H9 (cell line): ENCODE data around the gene OSBPL2. TPM values are rescaled to one million over a fixed set of nuclear protein-coding genes. Genes with fewer than 3 reads are reported as not detected.

Source experiments
- DNase-seq: peaks from one replicate; pipeline ENCODE4 v3.0.0-alpha.2; 2017
- H2AFZ ChIP-seq: one replicate; pipeline ENCODE4 v1.6.1; 2013; ENCODE audit warnings: mild to moderate bottlenecking, low read length, control low read depth, moderate library complexity
- H2AK5ac ChIP-seq: 2 replicates; pipeline ENCODE4 v1.6.1; 2013; ENCODE audit warnings: low read length, control low read depth, mixed read lengths; ENCODE audit not compliant: insufficient read length
- H2BK120ac ChIP-seq: one replicate; pipeline ENCODE4 v1.6.1; 2013; ENCODE audit warnings: low read depth, mild to moderate bottlenecking, low read length, control low read depth, inconsistent platforms; ENCODE audit not compliant: poor library complexity, severe bottlenecking
- H2BK12ac ChIP-seq: 2 replicates; pipeline ENCODE4 v1.6.1; 2013; ENCODE audit warnings: low read length, control low read depth, mixed read lengths, low read depth; ENCODE audit not compliant: insufficient read length
- H2BK15ac ChIP-seq: 2 replicates; pipeline ENCODE4 v1.6.1; 2013; ENCODE audit warnings: low read depth, low read length, control low read depth
- H2BK20ac ChIP-seq: one replicate; pipeline ENCODE4 v1.6.1; 2013; ENCODE audit warnings: low read depth, mild to moderate bottlenecking, low read length, control low read depth, inconsistent platforms; ENCODE audit not compliant: poor library complexity, severe bottlenecking
- H2BK5ac ChIP-seq: 2 replicates; pipeline ENCODE4 v1.6.1; 2013; ENCODE audit warnings: low read length, control low read depth, mixed read lengths; ENCODE audit not compliant: insufficient read length
- H3K14ac ChIP-seq: 2 replicates; pipeline ENCODE4 v1.6.1; 2013; ENCODE audit warnings: low read length, control low read depth; ENCODE audit not compliant: insufficient read depth
- H3K18ac ChIP-seq: 2 replicates; pipeline ENCODE4 v1.6.1; 2013; ENCODE audit warnings: low read depth, mild to moderate bottlenecking, mixed read lengths, low read length, control low read depth; ENCODE audit not compliant: insufficient read length
- H3K23ac ChIP-seq: 2 replicates; pipeline ENCODE4 v1.6.1; 2013; ENCODE audit warnings: low read length, control low read depth, mixed read lengths, low read depth; ENCODE audit not compliant: insufficient read length
- H3K23me2 ChIP-seq: 2 replicates; pipeline ENCODE4 v1.6.1; 2013; ENCODE audit warnings: low read depth, mild to moderate bottlenecking, mixed read lengths, low read length, control low read depth; ENCODE audit not compliant: insufficient read length, poor library complexity, severe bottlenecking
- H3K27ac ChIP-seq: 2 replicates; pipeline ENCODE4 v1.5.1; 2013; ENCODE audit warnings: low read length, control low read depth, mixed read lengths, low read depth; ENCODE audit not compliant: insufficient read length
- H3K27me3 ChIP-seq: 2 replicates; pipeline ENCODE4 v1.6.1; 2013; ENCODE audit warnings: low read length, control low read depth, inconsistent platforms; ENCODE audit not compliant: insufficient read depth
- H3K4ac ChIP-seq: 2 replicates; pipeline ENCODE4 v1.6.1; 2013; ENCODE audit warnings: low read depth, mild to moderate bottlenecking, control low read depth, inconsistent platforms, low read length, moderate library complexity
- H3K4me1 ChIP-seq: 2 replicates; pipeline ENCODE4 v1.6.1; 2013; ENCODE audit warnings: low read length, control low read depth, inconsistent platforms; ENCODE audit not compliant: insufficient read depth
- H3K4me2 ChIP-seq: 2 replicates; pipeline ENCODE4 v1.6.1; 2013; ENCODE audit warnings: low read length, control low read depth, mixed read lengths; ENCODE audit not compliant: insufficient read length, insufficient read depth
- H3K56ac ChIP-seq: 2 replicates; pipeline ENCODE4 v1.6.1; 2013; ENCODE audit warnings: low read depth, mild to moderate bottlenecking, mixed read lengths, low read length, control low read depth; ENCODE audit not compliant: insufficient read length
- H3K79me1 ChIP-seq: 2 replicates; pipeline ENCODE4 v1.6.1; 2013; ENCODE audit warnings: low read depth, mild to moderate bottlenecking, moderate library complexity, low read length, control low read depth, inconsistent platforms; ENCODE audit not compliant: insufficient read depth, poor library complexity, severe bottlenecking
- H3K79me2 ChIP-seq: 2 replicates; pipeline ENCODE4 v1.6.1; 2013; ENCODE audit warnings: low read length, control low read depth, inconsistent platforms; ENCODE audit not compliant: insufficient read depth
- H3K9ac ChIP-seq: 2 replicates; pipeline ENCODE4 v1.6.1; 2013; ENCODE audit warnings: low read length, control low read depth, mixed read lengths; ENCODE audit not compliant: insufficient read length; ENCODE audit errors: extremely low read depth
- H3K9me3 ChIP-seq: one replicate; pipeline ENCODE4 v1.6.1; 2013; ENCODE audit warnings: low read depth, low read length, inconsistent platforms; ENCODE audit not compliant: control insufficient read depth
- H3T11ph ChIP-seq: one replicate; pipeline ENCODE4 v1.6.1; 2013; ENCODE audit warnings: mild to moderate bottlenecking, low read length, control low read depth, inconsistent platforms
- H4K20me1 ChIP-seq: one replicate; pipeline ENCODE4 v1.6.1; 2013; ENCODE audit not compliant: control insufficient read depth, insufficient read length, insufficient read depth
- H4K5ac ChIP-seq: 2 replicates; pipeline ENCODE4 v1.6.1; 2013; ENCODE audit warnings: low read depth, mild to moderate bottlenecking, mixed read lengths, low read length, control low read depth; ENCODE audit not compliant: insufficient read length
- H4K8ac ChIP-seq: replicated peaks from 2 replicates; pipeline ENCODE4 v1.6.1; 2013; ENCODE audit warnings: low read length, control low read depth, mixed read lengths, low read depth; ENCODE audit not compliant: insufficient read length
- H4K91ac ChIP-seq: 2 replicates; pipeline ENCODE4 v1.6.1; 2013; ENCODE audit warnings: low read depth, mild to moderate bottlenecking, moderate library complexity, mixed read lengths, low read length, control low read depth; ENCODE audit not compliant: insufficient read length
- H3K27ac Mint-ChIP-seq, 3 experiments: 2 replicates in 2 of 3; 3 replicates in 1 of 3; pipeline ENCODE4 v1.8.0; 2020 to 2021; ENCODE audit warnings: mixed read lengths in 3 of 3, mild to moderate bottlenecking in 1 of 3, moderate library complexity in 1 of 3
- H3K27me3 Mint-ChIP-seq: 2 replicates; pipeline ENCODE4 v1.8.0; 2021; ENCODE audit warnings: low read depth, mild to moderate bottlenecking, moderate library complexity, mixed read lengths
- H3K36me3 Mint-ChIP-seq, 3 experiments: 2 replicates in 2 of 3; 3 replicates in 1 of 3; pipeline ENCODE4 v1.8.0; 2020 to 2021; ENCODE audit warnings: low read depth in 3 of 3, mixed read lengths in 3 of 3; ENCODE audit not compliant: insufficient read depth in 1 of 3
- H3K4me1 Mint-ChIP-seq, 2 experiments: 2 replicates each; pipeline ENCODE4 v1.8.0; 2020; ENCODE audit warnings: mixed read lengths in 2 of 2
- H3K4me3 Mint-ChIP-seq, 2 experiments: 2 replicates in 1 of 2; 3 replicates in 1 of 2; pipeline ENCODE4 v1.8.0; 2020 to 2021; ENCODE audit warnings: mild to moderate bottlenecking in 2 of 2, mixed read lengths in 2 of 2, moderate library complexity in 1 of 2
- H3K9me3 Mint-ChIP-seq, 2 experiments: 2 replicates in 1 of 2; 3 replicates in 1 of 2; pipeline ENCODE4 v1.8.0; 2020; ENCODE audit warnings: mild to moderate bottlenecking in 2 of 2, mixed read lengths in 2 of 2, moderate library complexity in 1 of 2
- WGBS: extraction: QIAGEN DNeasy Blood & Tissue Kit; methylation state at CpG from one replicate; pipeline ENCODE4 v1.1.7; 2013; ENCODE audit warnings: missing lambda C conversion rate, low lambda C conversion rate, mixed read lengths; ENCODE audit not compliant: insufficient read length; ENCODE audit errors: extremely low coverage; 5-methylcytosine and 5-hydroxymethylcytosine counted together
- total RNA-seq: library from RNA; stranded (reverse); gene quantifications from 2 replicates; pipeline ENCODE4 v1.2.1, GENCODE V29; 2021
- TF ChIP-seq, protein P1 (sequence below): fragments of 200-600 bp; sonication (generic); conservative IDR thresholded peaks from 3 replicates; pipeline ENCODE4 v1.8.0; 2021; ENCODE audit warnings: antibody characterized with exemption, mild to moderate bottlenecking

Gene OSBPL2
- total RNA-seq, 1 experiment from 2014 or later = 47.3 TPM

GRCh38 chr20:62316331-62317166, 78.2 kb downstream of the OSBPL2 start:
- Histone ChIP-seq H3K18ac (no peak overlapping the region), H3K56ac (no peak overlapping the region), H2BK20ac (no peak overlapping the region), H3K27me3 (no peaks in the 10 kb centered on the region), H3K4me2 (no peak overlapping the region), H3K27ac (no peak overlapping the region), H4K8ac (no peak overlapping the region), H2BK120ac (no peak overlapping the region), H3K9me3 (no peaks in the 10 kb centered on the region), H3K23me2 (no peaks in the 10 kb centered on the region), H2BK12ac (no peak overlapping the region), H3K9ac (no peak overlapping the region), H3K23ac (no peak overlapping the region), H2BK5ac (no peak overlapping the region), H2BK15ac (no peak overlapping the region), H3K79me1 (no peaks in the 10 kb centered on the region), H2AK5ac (no peak overlapping the region), H3K4me1 (no peaks in the 10 kb centered on the region), H3K4ac (no peak overlapping the region), H3T11ph (no peak overlapping the region), H4K5ac (no peak overlapping the region), H2AFZ (no peak overlapping the region), H4K91ac (no peak overlapping the region), H3K14ac (no peak overlapping the region), H4K20me1 (no peaks in the 10 kb centered on the region), H3K79me2 (no peaks in the 10 kb centered on the region)
- H3K4me3 Mint-ChIP-seq = no peak overlapping the region; a peak in 1 of 5 replicates
- H3K36me3 Mint-ChIP-seq = peaks cover 29 to 78% (median 68%) of the 10 kb centered on the region in 3 experiments
- H3K27ac Mint-ChIP-seq = no peak overlapping the region
- TF ChIP-seq, protein P1, sequence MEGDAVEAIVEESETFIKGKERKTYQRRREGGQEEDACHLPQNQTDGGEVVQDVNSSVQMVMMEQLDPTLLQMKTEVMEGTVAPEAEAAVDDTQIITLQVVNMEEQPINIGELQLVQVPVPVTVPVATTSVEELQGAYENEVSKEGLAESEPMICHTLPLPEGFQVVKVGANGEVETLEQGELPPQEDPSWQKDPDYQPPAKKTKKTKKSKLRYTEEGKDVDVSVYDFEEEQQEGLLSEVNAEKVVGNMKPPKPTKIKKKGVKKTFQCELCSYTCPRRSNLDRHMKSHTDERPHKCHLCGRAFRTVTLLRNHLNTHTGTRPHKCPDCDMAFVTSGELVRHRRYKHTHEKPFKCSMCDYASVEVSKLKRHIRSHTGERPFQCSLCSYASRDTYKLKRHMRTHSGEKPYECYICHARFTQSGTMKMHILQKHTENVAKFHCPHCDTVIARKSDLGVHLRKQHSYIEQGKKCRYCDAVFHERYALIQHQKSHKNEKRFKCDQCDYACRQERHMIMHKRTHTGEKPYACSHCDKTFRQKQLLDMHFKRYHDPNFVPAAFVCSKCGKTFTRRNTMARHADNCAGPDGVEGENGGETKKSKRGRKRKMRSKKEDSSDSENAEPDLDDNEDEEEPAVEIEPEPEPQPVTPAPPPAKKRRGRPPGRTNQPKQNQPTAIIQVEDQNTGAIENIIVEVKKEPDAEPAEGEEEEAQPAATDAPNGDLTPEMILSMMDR = no peak
- H3K27me3 Mint-ChIP-seq = no peaks in the 10 kb centered on the region
- H3K9me3 Mint-ChIP-seq = peaks cover 3 to 23% of the 10 kb centered on the region in 2 experiments; a peak in 3 of 5 replicates
- H3K4me1 Mint-ChIP-seq = no peaks in the 10 kb centered on the region
- no peak for DNase-seq
- WGBS = no CpG with 5 or more reads among the region's 40 CpGs
